Amygdala (tissue), 56 donors: ENCODE measurements around the gene TAAR5.
"Not testable (repeated sequence)": the region's sequence is repeated elsewhere in the genome, so short reads cannot be mapped to it uniquely, and the experiment has no call there.

Source experiments
- DNase-seq, 56 donors: peaks; one replicate each; lab custom pipeline; 2025; lab: John Stamatoyannopoulos, UW

The TAAR5 gene

GRCh38 chr6:132589454-132589853, at the start of gene TAAR5:
Gene TAAR5 (minus strand): TSS chr6:132589741. CDS start chr6:132589686, 55 bp downstream.
- DNase-seq = no peak

- DNase-seq = not testable (repeated sequence)
Measured at GRCh38 chr6:132637135-132637534, 47.6 kb upstream of the TAAR5 start.

GRCh38 chr6:132635906-132636305, 46.4 kb upstream of the TAAR5 start:
- DNase-seq = not testable (repeated sequence)

GRCh38 chr6:132635288-132635687, 45.7 kb upstream of the TAAR5 start:
- DNase-seq = not testable (repeated sequence)

DNA sequence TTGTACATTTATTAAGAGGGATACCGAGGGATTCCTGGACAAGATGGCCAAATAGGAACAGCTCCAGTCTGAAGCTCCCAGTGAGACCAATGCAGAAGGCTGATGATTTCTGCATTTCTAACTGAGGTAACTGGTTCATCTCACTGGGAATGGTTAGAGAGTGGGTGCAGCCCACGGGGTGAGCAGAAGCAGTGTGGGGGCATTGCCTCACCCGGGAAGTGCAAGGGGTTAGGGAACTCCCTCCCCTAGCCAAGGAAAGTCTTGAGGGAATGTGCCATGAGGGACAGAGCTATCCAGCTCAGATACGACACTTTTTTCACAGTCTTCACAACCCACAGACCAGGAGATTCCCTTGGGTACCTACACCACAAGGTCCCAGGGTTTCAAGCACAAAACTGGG, 45.3 kb upstream of the TAAR5 start:
- DNase-seq = no peak

DNA sequence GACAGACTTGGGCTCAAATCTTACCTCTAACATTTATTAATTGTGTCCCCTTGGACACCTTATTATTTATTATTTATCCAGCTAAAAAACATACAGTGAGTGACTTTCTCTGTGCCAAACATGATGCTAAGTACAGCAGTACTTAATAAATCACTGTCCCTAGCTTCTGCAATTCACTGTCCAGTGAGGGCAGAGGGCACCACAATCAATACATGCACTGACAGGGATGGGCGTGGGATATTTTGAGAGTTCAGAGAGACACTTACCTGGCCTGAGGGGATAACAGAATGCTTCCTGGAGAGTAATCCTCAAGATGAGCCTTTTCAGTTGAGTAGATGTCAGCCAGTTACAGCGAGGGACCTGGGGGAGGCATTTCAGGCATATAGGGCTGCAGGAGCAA, 43.8 kb upstream of the TAAR5 start:
- no peak for DNase-seq

DNA sequence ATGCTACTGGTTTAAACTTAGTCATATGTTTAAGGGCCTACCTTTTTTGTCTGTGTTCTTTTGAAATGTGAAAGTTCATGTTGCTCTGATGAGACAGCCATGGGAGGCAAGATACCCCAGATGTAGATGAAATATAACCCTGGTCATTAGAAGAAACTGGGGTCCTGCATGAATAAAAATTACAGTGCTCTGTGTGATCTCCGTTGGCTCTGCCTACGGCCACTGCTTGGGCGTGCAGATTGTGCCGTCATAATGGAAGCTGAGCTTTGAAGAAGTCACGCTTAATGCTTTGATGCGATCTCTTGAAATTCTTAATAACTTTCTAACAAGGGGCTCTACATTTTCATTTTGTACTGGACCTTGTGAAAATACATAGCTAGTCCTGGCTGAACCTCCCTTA, 34.6 kb upstream of the TAAR5 start, which contains the start of gene TAAR2:
TSS of gene TAAR2 (minus strand) at position 101 of the 400 bp plus-strand sequence. CDS start at position 101, 0 bp downstream.
- DNase-seq = no peak

- DNase-seq = no peak
Measured at GRCh38 chr6:132623106-132623845, 33.7 kb upstream of the TAAR5 start.

GRCh38 chr6:132616677-132617076, 27.1 kb upstream of the TAAR5 start:
- DNase-seq = no peak

GRCh38 chr6:132614554-132614953, 25.0 kb upstream of the TAAR5 start:
- DNase-seq = no peak

GRCh38 chr6:132612449-132613108, 23.0 kb upstream of the TAAR5 start:
- DNase-seq = no peak

- no peak for DNase-seq
Measured at GRCh38 chr6:132611616-132612015, 22.1 kb upstream of the TAAR5 start.

- no peak for DNase-seq
Measured at GRCh38 chr6:132607544-132608233, 18.1 kb upstream of the TAAR5 start.

GRCh38 chr6:132604635-132605152, 15.2 kb upstream of the TAAR5 start:
- no peak for DNase-seq

GRCh38 chr6:132600900-132601299, 11.4 kb upstream of the TAAR5 start:
- DNase-seq = not testable (repeated sequence)

DNA sequence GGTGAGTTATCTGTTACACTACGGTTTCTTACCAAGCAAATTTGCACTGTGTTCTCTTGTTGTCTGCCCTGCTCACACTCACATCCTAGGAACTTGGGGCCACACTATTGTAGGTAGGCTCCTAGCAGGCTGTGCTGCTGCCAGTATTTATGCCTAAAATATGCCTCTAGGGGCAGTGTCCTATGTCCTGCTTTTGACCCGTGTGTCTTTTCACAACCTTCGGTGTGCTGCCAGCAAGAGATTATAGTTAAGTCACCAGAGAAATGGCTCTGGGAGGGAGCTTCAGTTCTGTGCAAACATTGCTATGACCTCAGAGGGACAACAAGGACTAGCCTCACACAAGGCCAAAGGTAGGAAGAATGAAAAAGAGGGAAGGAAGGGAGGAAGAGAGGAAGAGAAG, 8.9 kb upstream of the TAAR5 start:
- DNase-seq = no peak

GRCh38 chr6:132596201-132596600, 6.7 kb upstream of the TAAR5 start:
- DNase-seq = no peak

- no peak for DNase-seq
Measured at GRCh38 chr6:132592855-132593254, 3.3 kb upstream of the TAAR5 start.

- no peak for DNase-seq
Measured at GRCh38 chr6:132590362-132590761, 821 bp upstream of the TAAR5 start.

DNA sequence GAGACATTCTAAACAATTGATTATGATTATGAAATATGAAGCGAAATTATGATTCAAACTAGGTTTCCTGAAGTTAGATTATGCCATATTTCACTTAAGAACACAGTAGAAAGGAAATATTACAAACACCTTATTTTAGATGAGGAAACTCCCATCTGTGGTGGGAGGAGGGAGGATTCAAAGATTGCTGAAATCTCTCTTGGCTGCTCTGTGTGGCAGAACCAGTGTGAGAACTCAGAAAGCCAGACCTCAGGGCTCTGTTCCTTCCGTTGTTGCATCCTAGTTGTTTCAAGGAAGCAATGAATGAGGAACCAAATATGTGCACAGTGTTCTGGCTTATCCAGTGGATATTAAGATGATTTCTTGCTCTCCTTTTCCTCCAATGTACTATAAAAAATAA, 2.1 kb downstream of the TAAR5 start:
- no peak for DNase-seq

GRCh38 chr6:132584698-132585097, 4.8 kb downstream of the TAAR5 start:
- no peak for DNase-seq
